Pons (tissue), 1 donor: ENCODE results near the gene C1QTNF1.
"Not testable (repeated sequence)": the region's sequence is repeated elsewhere in the genome, so short reads cannot be mapped to it uniquely, and the experiment has no call there.

Source experiments
- DNase-seq: peaks from one replicate; pipeline ENCODE4 v3.0.0-alpha.2; 2016; ENCODE audit warnings: low spot score

C1QTNF1 gene

GRCh38 chr17:79006794-79007503 is 17.0 kb upstream of the C1QTNF1 start:
- peak; percentile 84 for DNase-seq

GRCh38 chr17:79007504-79008381 is 16.2 kb upstream of the C1QTNF1 start:
- no peak for DNase-seq

GRCh38 chr17:79008666-79009387 is 15.1 kb upstream of the C1QTNF1 start:
- no peak for DNase-seq

- peak; percentile 69 for DNase-seq
Measured at GRCh38 chr17:79009397-79010303, 14.3 kb upstream of the C1QTNF1 start, which contains the start of gene CANT1. CANT1 (minus strand) TSS chr17:79009764; CDS start chr17:78997622, 12,142 bp downstream.

GRCh38 chr17:79010304-79010646 is 13.7 kb upstream of the C1QTNF1 start:
- DNase-seq = no peak

- DNase-seq = no peak
Measured at GRCh38 chr17:79011451-79012147, 12.4 kb upstream of the C1QTNF1 start.

GRCh38 chr17:79012563-79013134 is 11.3 kb upstream of the C1QTNF1 start:
- no peak for DNase-seq

- no peak for DNase-seq
Measured at GRCh38 chr17:79014158-79014758, 9.7 kb upstream of the C1QTNF1 start.

- DNase-seq = no peak
Measured at GRCh38 chr17:79017546-79018369, 6.2 kb upstream of the C1QTNF1 start.

- no peak for DNase-seq
Measured at GRCh38 chr17:79018370-79018695, 5.6 kb upstream of the C1QTNF1 start.

GRCh38 chr17:79019261-79019631 is 4.7 kb upstream of the C1QTNF1 start:
- DNase-seq = no peak

- peak; percentile 75 for DNase-seq
Measured at GRCh38 chr17:79019632-79020584, 4.1 kb upstream of the C1QTNF1 start.

- no peak for DNase-seq
Measured at GRCh38 chr17:79020631-79021301, 3.2 kb upstream of the C1QTNF1 start.

- not testable (repeated sequence) for DNase-seq
Measured at GRCh38 chr17:79021929-79022328, 2.0 kb upstream of the C1QTNF1 start.

- DNase-seq = no peak
Measured at GRCh38 chr17:79022507-79022991, 1.4 kb upstream of the C1QTNF1 start.

GRCh38 chr17:79023180-79023705 is 726 bp upstream of the C1QTNF1 start:
- no peak for DNase-seq
